ENCODE results near the gene TSPAN9.

DNA sequence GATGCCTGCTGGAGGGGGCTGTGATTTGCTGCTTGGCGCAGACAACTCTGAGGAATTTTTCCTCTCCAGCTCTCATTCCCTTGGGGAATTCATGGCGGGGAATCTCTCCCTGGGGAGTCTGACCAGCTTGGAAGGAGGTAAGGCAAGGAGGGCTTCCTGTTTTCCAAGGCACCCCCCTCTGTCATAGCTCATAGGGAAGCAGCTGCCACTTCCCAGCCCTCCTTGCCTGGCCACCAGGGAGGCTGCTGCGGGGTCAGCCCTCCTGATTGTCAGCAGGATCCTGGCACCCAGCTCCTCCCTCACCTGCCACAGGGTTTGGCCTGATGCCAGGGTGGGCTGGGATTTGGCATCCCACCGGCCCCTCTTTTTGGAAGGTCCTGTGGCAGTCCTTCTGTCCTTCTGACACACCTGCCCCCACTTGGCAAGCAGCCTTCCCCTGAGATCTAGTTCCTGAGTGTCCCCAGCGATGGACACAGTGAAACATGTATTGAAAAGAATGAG, 74.9 kb downstream of the TSPAN9 start:
- TF ChIP-seq, protein P1, sequence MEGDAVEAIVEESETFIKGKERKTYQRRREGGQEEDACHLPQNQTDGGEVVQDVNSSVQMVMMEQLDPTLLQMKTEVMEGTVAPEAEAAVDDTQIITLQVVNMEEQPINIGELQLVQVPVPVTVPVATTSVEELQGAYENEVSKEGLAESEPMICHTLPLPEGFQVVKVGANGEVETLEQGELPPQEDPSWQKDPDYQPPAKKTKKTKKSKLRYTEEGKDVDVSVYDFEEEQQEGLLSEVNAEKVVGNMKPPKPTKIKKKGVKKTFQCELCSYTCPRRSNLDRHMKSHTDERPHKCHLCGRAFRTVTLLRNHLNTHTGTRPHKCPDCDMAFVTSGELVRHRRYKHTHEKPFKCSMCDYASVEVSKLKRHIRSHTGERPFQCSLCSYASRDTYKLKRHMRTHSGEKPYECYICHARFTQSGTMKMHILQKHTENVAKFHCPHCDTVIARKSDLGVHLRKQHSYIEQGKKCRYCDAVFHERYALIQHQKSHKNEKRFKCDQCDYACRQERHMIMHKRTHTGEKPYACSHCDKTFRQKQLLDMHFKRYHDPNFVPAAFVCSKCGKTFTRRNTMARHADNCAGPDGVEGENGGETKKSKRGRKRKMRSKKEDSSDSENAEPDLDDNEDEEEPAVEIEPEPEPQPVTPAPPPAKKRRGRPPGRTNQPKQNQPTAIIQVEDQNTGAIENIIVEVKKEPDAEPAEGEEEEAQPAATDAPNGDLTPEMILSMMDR (IDR thresholded peaks at IDR 0.05; ENCODE audit: insufficient read depth, low read length, poor library complexity, severe bottlenecking) = no peak
- TF ChIP-seq EZH2phosphoT487 (conservative IDR thresholded peaks at IDR 0.05; ENCODE audit: low read length) = no peak

Data from SU-DHL-6 (cell line).